GM12875 (cell line): ENCODE data around the gene LHFPL3.

Experiments
- H3K4me3 ChIP-seq: one replicate; pipeline ENCODE4 v1.5.1; 2011; ENCODE audit warnings: low read depth, low read length, control low read depth
- TF ChIP-seq, protein P1 (sequence below): IDR thresholded peaks from 2 replicates; pipeline ENCODE4 v1.5.1; 2011; ENCODE audit warnings: low read depth, mild to moderate bottlenecking, control low read depth, inconsistent platforms, low read length, moderate library complexity, borderline replicate concordance; ENCODE audit not compliant: insufficient read depth

Gene LHFPL3

DNA sequence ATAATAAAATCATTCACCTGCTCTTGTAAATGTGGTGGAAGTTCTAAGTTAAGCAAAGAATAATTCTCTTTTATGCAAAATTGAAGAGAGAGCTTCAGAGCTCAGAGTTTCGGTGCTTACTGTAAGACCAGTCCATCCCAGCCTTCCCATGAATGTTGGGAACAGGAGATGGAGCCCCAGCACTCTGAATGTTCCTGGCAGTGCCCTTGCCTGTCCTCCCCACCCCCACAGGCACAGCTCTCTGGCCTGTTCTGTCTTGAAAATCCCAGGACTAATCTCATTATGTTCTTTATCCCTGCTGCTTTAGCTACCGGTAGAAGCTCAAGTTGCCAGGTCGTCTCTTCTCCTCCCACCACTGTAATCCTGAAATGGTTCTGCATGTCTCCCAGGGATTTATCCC lies 29.1 kb upstream of the LHFPL3 start:
- H3K4me3 ChIP-seq = no peak overlapping the region
- TF ChIP-seq, protein P1, sequence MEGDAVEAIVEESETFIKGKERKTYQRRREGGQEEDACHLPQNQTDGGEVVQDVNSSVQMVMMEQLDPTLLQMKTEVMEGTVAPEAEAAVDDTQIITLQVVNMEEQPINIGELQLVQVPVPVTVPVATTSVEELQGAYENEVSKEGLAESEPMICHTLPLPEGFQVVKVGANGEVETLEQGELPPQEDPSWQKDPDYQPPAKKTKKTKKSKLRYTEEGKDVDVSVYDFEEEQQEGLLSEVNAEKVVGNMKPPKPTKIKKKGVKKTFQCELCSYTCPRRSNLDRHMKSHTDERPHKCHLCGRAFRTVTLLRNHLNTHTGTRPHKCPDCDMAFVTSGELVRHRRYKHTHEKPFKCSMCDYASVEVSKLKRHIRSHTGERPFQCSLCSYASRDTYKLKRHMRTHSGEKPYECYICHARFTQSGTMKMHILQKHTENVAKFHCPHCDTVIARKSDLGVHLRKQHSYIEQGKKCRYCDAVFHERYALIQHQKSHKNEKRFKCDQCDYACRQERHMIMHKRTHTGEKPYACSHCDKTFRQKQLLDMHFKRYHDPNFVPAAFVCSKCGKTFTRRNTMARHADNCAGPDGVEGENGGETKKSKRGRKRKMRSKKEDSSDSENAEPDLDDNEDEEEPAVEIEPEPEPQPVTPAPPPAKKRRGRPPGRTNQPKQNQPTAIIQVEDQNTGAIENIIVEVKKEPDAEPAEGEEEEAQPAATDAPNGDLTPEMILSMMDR = no peak

DNA sequence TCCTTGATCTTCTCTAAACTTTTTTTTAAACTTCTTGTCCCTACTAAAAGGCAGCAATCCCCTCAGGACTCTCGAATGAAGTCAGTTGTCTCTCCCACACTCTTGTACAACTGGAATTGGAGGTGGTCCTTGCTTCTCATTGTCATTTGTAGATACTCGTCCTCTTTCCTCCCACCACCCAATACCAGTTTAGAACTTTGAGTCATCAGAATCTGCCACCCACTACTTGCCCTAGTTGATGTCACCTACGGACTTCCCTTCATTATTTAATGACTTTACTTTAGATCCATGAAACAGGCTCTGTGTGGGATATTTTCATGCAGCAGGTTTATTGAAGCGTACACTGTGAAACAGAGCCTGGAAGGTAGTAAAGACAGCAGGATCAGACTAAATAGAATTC lies 28.6 kb upstream of the LHFPL3 start:
- TF ChIP-seq, protein P1 = no peak
- H3K4me3 ChIP-seq = no peak overlapping the region

DNA sequence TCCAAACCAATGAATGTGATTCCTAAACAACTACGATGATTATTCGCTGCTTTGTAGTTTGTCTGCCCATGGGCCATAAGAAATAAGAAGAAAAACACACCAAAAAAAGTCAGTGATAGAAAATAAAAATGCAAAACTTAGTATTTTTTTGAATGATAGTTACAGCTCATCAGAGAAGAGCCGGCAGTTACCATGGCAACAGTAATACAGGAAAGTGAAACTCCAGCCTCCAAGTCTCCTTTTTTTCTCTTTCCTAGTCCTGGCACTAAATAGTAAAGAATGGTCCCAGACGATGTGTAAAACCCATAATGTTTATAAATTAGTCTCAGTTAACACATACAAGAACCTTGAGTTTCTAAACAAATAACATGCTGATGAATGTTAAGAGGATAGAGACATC lies 21.6 kb upstream of the LHFPL3 start:
- TF ChIP-seq, protein P1 = no peak

DNA sequence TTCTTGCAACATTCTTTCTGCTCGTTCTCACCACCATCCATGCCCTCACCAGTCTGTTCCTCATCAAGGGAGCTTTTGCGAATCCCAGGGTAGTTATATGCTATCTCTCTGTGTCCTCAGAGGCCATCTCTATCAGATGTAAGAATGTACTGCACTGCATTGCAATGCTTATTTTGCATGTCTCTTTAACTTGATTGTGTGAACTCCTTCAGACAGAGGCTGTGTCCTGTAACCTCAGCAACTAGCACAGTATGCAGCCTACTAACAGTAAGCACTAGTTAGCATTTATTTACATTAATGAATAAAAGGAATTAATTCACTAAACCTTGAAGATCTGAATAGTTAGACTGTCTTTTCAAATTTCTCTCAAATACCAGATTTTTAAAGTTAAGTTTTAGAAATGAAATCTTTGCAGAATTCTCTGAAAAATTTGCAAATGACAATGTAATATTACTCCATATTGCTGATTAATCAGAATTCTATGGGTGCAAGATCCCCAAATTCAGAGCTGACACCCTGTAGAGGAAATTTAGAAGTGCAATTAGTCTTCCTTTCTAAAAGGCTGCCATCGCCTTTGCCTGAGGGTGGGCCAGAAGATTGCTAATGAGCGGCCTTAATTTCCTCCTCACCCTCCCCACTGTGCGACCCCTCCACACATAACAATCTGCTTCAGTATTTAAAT lies 10.3 kb upstream of the LHFPL3 start:
- TF ChIP-seq, protein P1 = no peak
- no peak overlapping the region for H3K4me3 ChIP-seq

More for the DNA sequence above, 21.6 kb upstream of the LHFPL3 start:
- H3K4me3 ChIP-seq = no peak overlapping the region

DNA sequence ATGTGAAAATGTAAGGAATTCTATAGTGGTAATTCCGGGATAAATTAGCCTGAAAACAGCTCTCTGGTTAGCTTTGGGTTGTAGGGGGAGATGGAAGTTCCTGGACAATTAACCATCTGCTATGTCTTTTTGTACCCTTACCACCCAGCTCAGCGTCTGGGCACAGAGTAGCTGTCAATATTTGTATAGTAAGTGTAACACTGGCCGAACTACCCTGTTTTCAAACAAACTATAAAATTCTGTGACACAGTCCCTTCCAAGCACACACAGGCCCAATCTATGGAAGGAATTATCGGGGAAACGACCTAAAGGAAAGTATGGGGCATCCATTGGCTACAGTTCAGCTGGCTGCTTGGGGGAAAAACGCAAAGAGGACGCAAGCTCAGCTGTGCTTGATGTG lies 869 bp upstream of the LHFPL3 start:
- TF ChIP-seq, protein P1 = no peak
- no peak overlapping the region for H3K4me3 ChIP-seq

DNA sequence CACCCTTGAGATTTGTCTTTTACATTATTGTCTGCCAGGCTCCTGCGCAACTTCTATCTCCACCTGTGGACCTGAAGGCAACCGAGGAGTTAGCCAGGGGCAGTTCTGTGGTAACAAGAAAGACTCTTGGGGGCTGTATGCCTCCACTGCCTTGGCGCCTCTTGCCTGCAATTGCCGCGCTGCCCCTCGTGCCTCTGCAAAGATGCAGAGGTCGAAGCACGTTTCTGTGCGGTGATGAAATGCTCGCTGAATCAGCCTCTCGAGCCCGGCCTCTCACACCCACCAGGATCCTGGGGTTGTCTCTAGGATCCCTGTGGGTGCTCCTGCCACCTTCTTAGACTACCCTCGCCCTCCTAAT lies 486 bp upstream of the LHFPL3 start:
- no peak overlapping the region for H3K4me3 ChIP-seq

DNA sequence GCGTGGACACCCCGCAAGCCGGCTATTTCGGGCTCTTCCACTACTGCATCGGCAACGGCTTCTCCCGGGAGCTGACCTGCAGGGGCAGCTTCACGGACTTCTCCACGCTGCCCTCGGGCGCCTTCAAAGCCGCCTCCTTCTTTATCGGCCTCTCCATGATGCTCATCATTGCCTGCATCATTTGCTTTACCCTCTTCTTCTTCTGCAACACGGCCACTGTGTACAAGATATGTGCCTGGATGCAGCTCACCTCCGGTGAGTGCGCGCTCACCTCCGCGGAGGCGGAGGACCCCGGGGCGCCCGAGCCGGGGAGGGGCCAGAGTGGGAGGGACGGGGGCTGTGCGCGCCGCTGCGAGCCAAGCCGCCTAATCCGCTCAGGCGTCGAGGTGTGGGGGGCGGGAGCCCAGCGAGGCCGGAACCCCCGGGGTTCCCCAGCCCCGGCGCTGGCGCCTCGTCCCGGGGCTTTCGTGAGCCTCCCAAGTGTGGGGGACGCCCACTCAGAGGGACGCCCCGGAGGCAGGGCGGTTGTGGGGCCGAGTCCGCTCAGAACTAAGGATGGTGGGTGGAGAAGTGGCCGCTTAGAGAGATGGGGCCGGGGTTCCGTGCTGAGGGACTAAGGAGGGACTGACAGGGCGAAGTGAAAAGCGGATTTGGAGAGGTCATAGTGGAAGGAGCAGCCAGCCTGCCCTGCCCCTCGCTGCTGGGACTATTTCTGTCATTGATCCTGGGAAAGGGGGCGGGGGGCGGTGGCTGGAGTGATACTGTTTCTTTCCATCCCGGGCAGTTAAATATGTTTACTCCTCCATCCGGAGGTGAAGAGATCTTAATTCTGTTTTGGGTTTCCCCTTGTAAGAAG lies 795 bp downstream of the LHFPL3 start:
- no peak overlapping the region for H3K4me3 ChIP-seq
- TF ChIP-seq, protein P1 = no peak

More for the DNA sequence above, 486 bp upstream of the LHFPL3 start:
- TF ChIP-seq, protein P1 = no peak
